Psoas muscle (tissue), 8 donors: ENCODE measurements around the gene SGMS2. TPM values are rescaled to one million over a fixed set of nuclear protein-coding genes. Genes with fewer than 3 reads are reported as not detected.
A peak's percentile ranks its signal among the peaks of the same experiment; 100 is the strongest.
"Not testable (repeated sequence)": the region's sequence is repeated elsewhere in the genome, so short reads cannot be mapped to it uniquely, and the experiment has no call there.

Source experiments
- ATAC-seq, 4 donors: fragments of 200-7000 bp; cut with Tn5 transposase; one replicate each; pipeline ENCODE4 v1.9.1; 2020; ENCODE audit warnings: moderate library complexity in 3 of 4, mild to moderate bottlenecking in 2 of 4
- DNase-seq, 2 donors: peaks; one replicate each; pipeline ENCODE4 v3.0.0-alpha.2; 2020
- H3K27ac ChIP-seq: fragments of 200-600 bp; one replicate; pipeline ENCODE4 v1.8.0; 2022
- H3K27me3 ChIP-seq, 3 donors: fragments of 200-600 bp in 1 of 3; one replicate each; pipeline versions ENCODE4 v1.6.1 to v1.8.0; 2013 to 2022; ENCODE audit warnings: low read length in 2 of 3, mild to moderate bottlenecking in 2 of 3, moderate library complexity in 1 of 3; ENCODE audit not compliant: insufficient read depth in 3 of 3
- H3K36me3 ChIP-seq, 2 donors: fragments of 200-600 bp in 1 of 2; one replicate each; pipeline versions ENCODE4 v1.6.1 to v1.8.0; 2013 to 2022; ENCODE audit warnings: low read depth in 1 of 2, mild to moderate bottlenecking in 1 of 2, moderate library complexity in 1 of 2; ENCODE audit not compliant: insufficient read depth in 1 of 2
- H3K4me1 ChIP-seq: fragments of 200-600 bp; one replicate; pipeline ENCODE4 v1.8.0; 2022
- H3K4me3 ChIP-seq: fragments of 200-600 bp; one replicate; pipeline ENCODE4 v1.8.0; 2022; ENCODE audit warnings: mild to moderate bottlenecking
- H3K9me3 ChIP-seq: fragments of 200-600 bp; one replicate; pipeline ENCODE4 v1.8.0; 2022
- CTCF ChIP-seq: fragments of 200-600 bp; IDR thresholded peaks from one replicate; pipeline ENCODE4 v1.8.0; 2022; ENCODE audit warnings: antibody characterized with exemption
- WGBS, 3 donors: extraction: QIAGEN DNeasy Blood & Tissue Kit; methylation state at CpG; one replicate each; pipeline versions ENCODE4 v1.1.6 to v1.1.7; 2013; 5-methylcytosine and 5-hydroxymethylcytosine counted together
- intact Hi-C, 2 donors: fragments of 100-400 bp; cut with DNase I; formaldehyde crosslinking; loops; one replicate each; pipeline versions ENCODE4 v1.11.0 to v1.14.2; 2022
- polyA plus RNA-seq, 3 donors: library from polyadenylated mRNA; stranded (reverse); fragments of 200-250 nt; gene quantifications; one replicate each; pipeline ENCODE4 v1.2.3, GENCODE V29; 2013
- total RNA-seq, 4 donors: library from RNA; stranded (reverse); fragmentation: NEBNext Ultra II Directional in 2 of 4; extraction: Animal tissue kit (Norgen Biotek cat#: 25700) in 2 of 4; gene quantifications; one replicate each; pipeline versions ENCODE4 v1.2.1 to v1.2.4, GENCODE V29; 2021 to 2023
- donor health status: healthy with polysubstance abuse.
- donor health status: DM: no; HTN: no; CAD: no; lungs with moderate emphysema.
- donor health status: Bipolar disorder and iron deficiency.
- donor health status: healthy.
- donor health status: DM: yes; HTN: yes; CAD: no.
- donor health status: DM: no; HTN: no; CAD: no.
- donor health status: DM: no; HTN: no; CAD: no.
- donor health status: DM: yes; HTN: yes; CAD: no.

Gene SGMS2
- total and polyA plus RNA-seq, 7 donors, result 1.7 to 14.2 (median 8.7) TPM

DNA sequence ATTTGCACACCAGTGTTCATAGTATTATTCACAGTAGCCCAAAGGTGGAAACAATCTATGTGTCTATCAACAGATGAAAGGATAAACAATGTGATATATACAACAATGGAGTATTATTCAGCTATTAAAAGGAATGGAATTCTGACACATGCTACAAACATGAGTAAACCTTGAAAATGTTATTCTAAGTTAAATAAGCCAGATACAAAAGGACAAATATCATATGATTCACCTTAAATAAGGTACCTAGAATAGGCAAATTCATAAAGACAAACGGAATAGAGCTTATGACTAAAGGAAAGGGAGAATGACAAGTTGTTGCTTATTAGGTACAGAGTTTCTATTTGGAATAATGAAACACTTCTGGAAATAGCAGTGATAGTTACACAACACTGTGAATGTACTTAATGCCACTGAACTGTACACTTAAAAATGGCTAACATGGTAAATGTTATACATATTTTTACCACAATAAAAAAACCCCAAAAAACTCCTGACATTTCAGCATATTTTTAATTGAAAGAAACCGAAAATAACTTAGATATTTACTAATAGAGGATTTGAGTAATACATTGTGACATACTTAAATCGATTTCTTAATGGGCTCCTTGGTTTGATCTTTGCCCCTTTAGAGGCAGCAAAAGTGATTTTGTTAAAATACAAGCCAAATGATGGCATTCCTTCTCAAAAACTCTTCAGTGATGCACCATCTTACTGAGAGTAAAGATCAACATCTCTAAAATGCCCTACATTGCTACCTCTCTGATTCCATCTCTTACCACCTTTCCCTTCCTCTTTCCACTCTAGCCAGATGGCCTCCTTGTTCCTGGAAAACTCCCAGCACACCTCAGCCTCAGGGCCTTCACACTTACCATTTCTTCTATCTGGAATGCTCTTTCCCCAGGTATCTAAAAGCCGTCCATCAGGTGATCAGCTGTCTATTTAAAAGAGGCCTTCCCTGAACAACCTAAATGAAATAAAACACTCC lies 98.0 kb downstream of the SGMS2 start:
- 80 to 86% (median 86%) methylated on average over 4 of the region's 4 CpGs for WGBS, 3 donors
- DNase-seq (no peak), ATAC-seq (no peak)
- Histone ChIP-seq H3K27ac (no peak overlapping the region), H3K27me3 (no peaks in the 10 kb centered on the region), H3K9me3 (peaks cover 6% of the 10 kb centered on the region), H3K4me3 (no peak overlapping the region), H3K4me1 (no peaks in the 10 kb centered on the region), H3K36me3 (no peaks in the 10 kb centered on the region)
- intact Hi-C loops, result no loop called here
- no peak for TF ChIP-seq CTCF

DNA sequence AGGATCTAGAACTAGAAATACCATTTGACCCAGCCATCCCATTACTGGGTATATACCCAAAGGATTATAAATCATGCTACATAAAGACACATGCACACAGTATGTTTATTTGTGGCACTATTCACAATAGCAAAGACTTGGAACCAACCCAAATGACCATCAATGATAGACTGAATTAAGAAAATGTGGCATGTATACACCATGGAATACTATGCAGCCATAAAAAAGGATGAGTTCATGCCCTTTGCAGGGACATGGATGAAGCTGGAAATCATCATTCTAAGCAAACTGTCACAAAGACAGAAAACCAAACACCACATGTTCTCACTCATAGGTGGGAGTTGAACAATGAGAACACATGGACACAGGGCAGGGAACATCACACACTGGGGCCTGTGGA lies 101.0 kb downstream of the SGMS2 start:
- intact Hi-C loops, H3K27ac ChIP-seq, DNase-seq, ATAC-seq, H3K36me3 ChIP-seq, H3K4me1 ChIP-seq, H3K9me3 ChIP-seq, H3K27me3 ChIP-seq, H3K4me3 ChIP-seq: not testable (repeated sequence)

DNA sequence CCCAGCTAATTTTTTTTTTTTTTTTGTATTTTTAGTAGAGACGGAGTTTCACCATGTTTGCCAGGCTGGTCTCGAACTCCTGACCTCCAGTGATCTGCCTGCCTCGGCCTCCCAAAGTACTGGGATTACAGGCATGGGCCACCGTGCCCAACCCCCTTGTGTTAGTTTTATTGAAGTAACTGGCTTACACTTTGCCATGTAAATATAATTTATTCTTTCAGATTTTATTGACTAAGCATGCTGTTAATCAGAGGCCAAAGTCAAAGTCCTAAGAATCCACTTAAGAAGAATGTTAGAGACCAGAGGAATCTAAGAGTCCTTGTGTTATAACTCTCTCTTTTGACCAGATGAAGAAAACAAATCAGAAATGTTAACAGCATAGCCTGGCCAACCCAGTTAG lies 102.1 kb downstream of the SGMS2 start:
- DNase-seq, intact Hi-C loops, H3K27ac ChIP-seq, H3K4me1 ChIP-seq, ATAC-seq, H3K4me3 ChIP-seq, H3K36me3 ChIP-seq, H3K9me3 ChIP-seq, H3K27me3 ChIP-seq: not testable (repeated sequence)
- 79 to 91% (median 85%) methylated on average over 4 of the region's 4 CpGs for WGBS, 3 donors

DNA sequence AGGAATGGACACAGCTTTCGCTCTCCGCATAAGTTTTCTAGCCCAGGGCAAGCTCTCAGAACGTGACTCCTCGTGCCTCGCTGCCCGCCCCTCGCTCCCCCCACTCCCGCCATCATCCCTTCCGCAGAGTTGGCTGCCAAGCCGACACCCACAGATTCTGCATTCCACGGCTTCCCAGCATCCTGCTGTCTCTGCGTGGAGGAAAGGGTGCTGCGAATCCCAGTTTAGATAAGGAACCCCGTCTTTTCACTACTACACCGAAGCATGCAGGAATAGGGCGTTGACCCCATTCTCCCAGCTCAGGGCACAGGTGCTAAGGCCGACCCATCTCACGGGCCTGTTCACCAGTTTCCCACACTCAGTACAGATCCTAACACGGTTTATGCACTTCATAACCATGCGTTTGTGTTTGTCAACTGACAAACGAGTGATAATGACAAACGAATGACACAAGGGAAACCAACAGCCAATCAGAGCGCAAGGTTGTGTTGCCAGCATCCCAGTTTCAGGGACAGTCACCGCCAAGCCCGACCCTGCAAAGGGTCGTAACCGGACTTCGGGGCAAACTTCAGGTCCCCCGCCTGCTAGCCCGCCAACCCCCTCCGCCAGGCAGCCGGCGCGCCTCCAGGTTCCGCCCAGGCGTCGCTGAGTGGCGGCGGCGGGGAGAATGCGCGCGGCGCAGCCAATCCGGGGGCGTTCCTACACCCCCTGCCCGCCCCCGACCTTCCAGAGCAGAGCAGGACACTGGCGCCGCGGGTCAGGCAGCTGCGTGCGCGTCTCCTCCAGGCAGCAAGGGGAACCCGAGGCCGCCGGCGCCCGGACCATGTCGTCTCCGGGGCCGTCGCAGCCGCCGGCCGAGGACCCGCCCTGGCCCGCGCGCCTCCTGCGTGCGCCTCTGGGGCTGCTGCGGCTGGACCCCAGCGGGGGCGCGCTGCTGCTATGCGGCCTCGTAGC lies 106.4 kb downstream of the SGMS2 start, which contains the start of gene CYP2U1:
TSS of gene CYP2U1 (plus strand) at position 729 of the 954 bp plus-strand sequence. CDS start at position 824, 95 bp downstream.
- ATAC-seq, result peak; percentile 97 to 98 (median 98)
- WGBS, 3 donors, result 1 to 4% (median 2%) methylated on average over 50 to 78 of the region's 78 CpGs
- Histone ChIP-seq H3K27me3 (no peaks in the 10 kb centered on the region), H3K36me3 (no peaks in the 10 kb centered on the region), H3K4me3 (peak within 1 kb of the TSS; percentile 92), H3K27ac (peak within 1 kb of the TSS; percentile 82), H3K9me3 (no peaks in the 10 kb centered on the region), H3K4me1 (peaks cover 34% of the 10 kb centered on the region)
- peak; percentile 29 for TF ChIP-seq CTCF
- peak; percentile 91 to 93 for DNase-seq
- intact Hi-C loops, result loop anchor here in 1 of 2 donors (2.0 kb wide), 1 partner anchor 58 kb away; the partner anchor contains the start of gene HADH

GRCh38 chr4:107931775-107932321 lies 107.1 kb downstream of the SGMS2 start:
- H3K4me3 ChIP-seq, result peak overlapping the region; percentile 92
- H3K27ac ChIP-seq, result peak overlapping the region; percentile 82
- DNase-seq, result peak in 1 of 2 donors; percentile 19
- peaks cover 34% of the 10 kb centered on the region for H3K4me1 ChIP-seq
- H3K9me3 ChIP-seq, result no peaks in the 10 kb centered on the region
- no peaks in the 10 kb centered on the region for H3K27me3 ChIP-seq
- H3K36me3 ChIP-seq, result no peaks in the 10 kb centered on the region
- peak in 3 of 4 donors; percentile 1 to 9 (median 5) for ATAC-seq
- TF ChIP-seq CTCF, result no peak
- intact Hi-C loops, result loop anchor here (2.0 kb wide), 2 partner anchors 55 to 57 kb away; partner anchors contain the start of gene HADH (in 1 of the 2)
- WGBS, 3 donors, result 2 to 4% (median 3%) methylated on average over 42 to 45 of the region's 45 CpGs
